Right atrium auricular region (tissue), 2 donors: Measurements from ENCODE around the gene PRDM16. TPM values are rescaled to one million over a fixed set of nuclear protein-coding genes. Genes with fewer than 3 reads are reported as not detected.

ENCODE experiments used
- DNase-seq: peaks from one replicate; pipeline ENCODE4 v3.0.0-alpha.2; 2019; ENCODE audit warnings: low spot score
- H3K27ac ChIP-seq, 2 donors: fragments of 200-600 bp; sonication (generic); 1 replicate in 1 of 2; 2 replicates in 1 of 2; pipeline ENCODE4 v1.5.1; 2016 to 2019
- H3K27me3 ChIP-seq, 2 donors: fragments of 200-600 bp; sonication (generic); one replicate each; pipeline versions ENCODE4 v1.5.1 to v1.6.0; 2017 to 2019
- H3K36me3 ChIP-seq: fragments of 200-600 bp; sonication (generic); one replicate; pipeline ENCODE4 v1.5.1; 2016
- H3K4me1 ChIP-seq, 2 donors: fragments of 200-600 bp; sonication (generic); one replicate each; pipeline versions ENCODE4 v1.5.1 to v1.6.0; 2017 to 2019
- H3K4me3 ChIP-seq, 2 donors: fragments of 200-600 bp; sonication (generic); 1 replicate in 1 of 2; 2 replicates in 1 of 2; pipeline ENCODE4 v1.5.1; 2017 to 2019; ENCODE audit warnings: mild to moderate bottlenecking in 1 of 2, moderate library complexity in 1 of 2
- H3K9me3 ChIP-seq, 2 donors: fragments of 200-600 bp; sonication (generic); one replicate each; pipeline ENCODE4 v1.5.1; 2019
- total RNA-seq, 2 donors: library from RNA; depleted of rRNA; stranded (reverse); fragments of >200 nt; gene quantifications; one replicate each; pipeline ENCODE4 v1.1.0, GENCODE V29; 2016
- TF ChIP-seq, protein P1 (sequence below), 2 donors: fragments of 200-600 bp; sonication (generic); IDR thresholded peaks; one replicate each; pipeline ENCODE4 v1.5.1; 2019; ENCODE audit warnings: antibody characterized with exemption in 2 of 2

The PRDM16 gene
- total RNA-seq, 2 donors from 2014 or later = 0.22 to 3.3 TPM

GRCh38 chr1:3323021-3323795, 254.2 kb downstream of the PRDM16 start:
- H3K27ac ChIP-seq = no peak overlapping the region
- H3K36me3 ChIP-seq = no peaks in the 10 kb centered on the region
- H3K4me3 ChIP-seq = no peak overlapping the region
- H3K4me1 ChIP-seq = peaks cover 0 to 12% of the 10 kb centered on the region in 2 donors
- TF ChIP-seq, protein P1, sequence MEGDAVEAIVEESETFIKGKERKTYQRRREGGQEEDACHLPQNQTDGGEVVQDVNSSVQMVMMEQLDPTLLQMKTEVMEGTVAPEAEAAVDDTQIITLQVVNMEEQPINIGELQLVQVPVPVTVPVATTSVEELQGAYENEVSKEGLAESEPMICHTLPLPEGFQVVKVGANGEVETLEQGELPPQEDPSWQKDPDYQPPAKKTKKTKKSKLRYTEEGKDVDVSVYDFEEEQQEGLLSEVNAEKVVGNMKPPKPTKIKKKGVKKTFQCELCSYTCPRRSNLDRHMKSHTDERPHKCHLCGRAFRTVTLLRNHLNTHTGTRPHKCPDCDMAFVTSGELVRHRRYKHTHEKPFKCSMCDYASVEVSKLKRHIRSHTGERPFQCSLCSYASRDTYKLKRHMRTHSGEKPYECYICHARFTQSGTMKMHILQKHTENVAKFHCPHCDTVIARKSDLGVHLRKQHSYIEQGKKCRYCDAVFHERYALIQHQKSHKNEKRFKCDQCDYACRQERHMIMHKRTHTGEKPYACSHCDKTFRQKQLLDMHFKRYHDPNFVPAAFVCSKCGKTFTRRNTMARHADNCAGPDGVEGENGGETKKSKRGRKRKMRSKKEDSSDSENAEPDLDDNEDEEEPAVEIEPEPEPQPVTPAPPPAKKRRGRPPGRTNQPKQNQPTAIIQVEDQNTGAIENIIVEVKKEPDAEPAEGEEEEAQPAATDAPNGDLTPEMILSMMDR (IDR thresholded peaks at IDR 0.05) = no peak
- H3K27me3 ChIP-seq = no peaks in the 10 kb centered on the region
- DNase-seq = no peak
- H3K9me3 ChIP-seq = no peaks in the 10 kb centered on the region

DNA sequence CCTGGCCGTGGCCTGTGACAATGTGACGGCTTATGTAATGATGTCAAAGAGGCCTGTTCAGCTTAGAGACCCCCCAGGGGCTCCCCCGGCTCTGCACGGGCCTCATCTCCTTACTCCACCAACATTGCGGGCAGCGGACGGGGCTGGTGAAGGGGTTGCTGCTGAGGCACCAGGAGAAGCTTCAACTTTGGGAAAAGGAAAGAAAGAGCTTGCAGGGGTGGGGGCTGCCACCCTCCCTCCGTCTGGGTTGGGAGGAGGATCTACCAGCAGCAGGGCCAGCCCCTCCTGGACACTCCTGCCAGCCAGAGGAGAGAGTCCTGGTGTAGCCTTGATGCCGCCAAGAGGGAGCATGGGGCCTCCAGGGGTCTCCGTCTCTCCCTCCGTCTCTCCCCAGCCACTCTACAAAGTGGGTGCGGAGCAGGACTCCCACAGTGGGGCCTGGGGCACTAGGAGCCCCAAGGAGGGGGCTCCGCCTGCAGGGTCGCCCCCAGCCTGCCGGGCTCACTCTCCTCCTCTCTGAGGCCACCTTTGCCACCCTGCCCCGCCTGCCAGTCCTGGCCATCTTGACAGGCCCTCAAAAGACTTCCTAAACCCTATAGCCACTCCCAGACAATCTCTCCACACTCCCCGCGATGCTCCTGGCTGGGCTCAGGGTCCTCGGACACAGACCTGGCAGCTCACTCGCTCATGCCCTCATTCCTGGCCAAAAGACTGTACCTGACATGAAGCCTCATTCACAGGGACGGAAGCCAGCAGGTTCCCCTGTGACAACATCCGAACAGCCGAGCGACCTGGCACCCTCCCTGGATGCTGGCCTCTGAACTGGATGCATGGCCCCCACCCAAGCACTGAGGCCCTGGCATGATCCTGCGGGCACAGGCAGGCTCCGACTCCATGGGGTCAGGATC, 255.0 kb downstream of the PRDM16 start:
- no peak for DNase-seq
- Histone ChIP-seq H3K9me3 (no peaks in the 10 kb centered on the region), H3K4me1 (peaks cover 0 to 12% of the 10 kb centered on the region in 2 donors), H3K4me3 (no peak overlapping the region), H3K27ac (no peak overlapping the region), H3K36me3 (no peaks in the 10 kb centered on the region), H3K27me3 (no peaks in the 10 kb centered on the region)
- TF ChIP-seq, protein P1 (IDR thresholded peaks at IDR 0.05) = no peak

GRCh38 chr1:3324704-3325535, 255.9 kb downstream of the PRDM16 start:
- Histone ChIP-seq H3K27me3 (no peaks in the 10 kb centered on the region), H3K36me3 (no peaks in the 10 kb centered on the region), H3K4me3 (no peak overlapping the region), H3K27ac (no peak overlapping the region), H3K4me1 (peaks cover 0 to 15% of the 10 kb centered on the region in 2 donors), H3K9me3 (no peaks in the 10 kb centered on the region)
- TF ChIP-seq, protein P1 (IDR thresholded peaks at IDR 0.05) = no peak
- DNase-seq = no peak

DNA sequence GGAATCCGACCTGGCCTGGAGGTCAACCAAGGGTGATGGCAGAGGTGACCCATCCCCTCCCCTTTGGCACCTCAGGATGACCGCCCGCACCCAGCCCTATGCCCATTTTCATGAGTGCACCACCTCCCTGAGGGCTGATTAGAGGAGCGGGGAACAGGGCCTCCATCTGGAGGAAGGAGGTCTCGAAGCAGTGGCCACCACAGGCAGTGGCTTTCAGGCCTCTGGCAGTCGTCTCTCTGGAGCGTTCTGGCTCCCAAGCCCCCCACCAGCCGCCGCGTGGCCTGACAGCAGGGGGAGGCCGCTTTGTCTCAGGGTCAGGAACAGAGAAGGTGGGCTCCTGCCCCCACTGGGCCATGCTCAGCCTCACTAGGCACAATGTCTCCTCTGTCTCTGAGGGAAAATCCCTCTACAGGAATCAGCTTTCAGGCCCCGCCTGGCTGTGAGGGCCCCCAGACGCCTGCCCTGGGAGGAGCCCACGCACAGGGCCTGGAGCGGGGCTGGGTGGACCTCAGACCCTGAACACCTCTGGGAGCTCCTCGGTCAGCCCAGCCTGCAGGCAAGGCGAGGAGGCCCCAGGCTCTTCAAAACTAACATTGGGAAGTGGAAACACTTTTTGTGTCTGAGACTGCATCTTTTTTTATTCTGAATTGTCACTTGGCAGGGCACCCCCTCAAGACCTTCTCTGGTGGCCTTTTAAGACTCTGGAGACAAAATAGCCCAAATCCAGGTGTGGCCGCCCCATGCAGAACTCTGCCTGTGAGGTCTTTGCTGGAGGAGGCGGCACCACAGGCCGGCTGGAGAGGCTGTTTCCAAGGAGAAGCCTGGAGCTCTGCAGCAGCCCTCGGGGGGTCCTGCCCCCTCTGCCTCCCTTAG, 257.7 kb downstream of the PRDM16 start:
- H3K4me3 ChIP-seq = no peak overlapping the region
- H3K36me3 ChIP-seq = no peaks in the 10 kb centered on the region
- TF ChIP-seq, protein P1 (IDR thresholded peaks at IDR 0.05) = no peak
- no peak overlapping the region for H3K27ac ChIP-seq
- no peak for DNase-seq
- no peaks in the 10 kb centered on the region for H3K9me3 ChIP-seq
- H3K4me1 ChIP-seq = peaks cover 0 to 17% of the 10 kb centered on the region in 2 donors
- no peaks in the 10 kb centered on the region for H3K27me3 ChIP-seq

GRCh38 chr1:3327389-3327702, 258.3 kb downstream of the PRDM16 start:
- no peak overlapping the region for H3K4me3 ChIP-seq
- TF ChIP-seq, protein P1 (IDR thresholded peaks at IDR 0.05) = no peak
- no peaks in the 10 kb centered on the region for H3K27me3 ChIP-seq
- H3K9me3 ChIP-seq = no peaks in the 10 kb centered on the region
- no peak for DNase-seq
- H3K4me1 ChIP-seq = peaks cover 0 to 17% of the 10 kb centered on the region in 2 donors
- no peak overlapping the region for H3K27ac ChIP-seq
- no peaks in the 10 kb centered on the region for H3K36me3 ChIP-seq
